ENCODE results near the gene PLEKHO2. TPM values are rescaled to one million over a fixed set of nuclear protein-coding genes. Genes with fewer than 3 reads are reported as not detected.

PLEKHO2 gene
- total and polyA plus RNA-seq, 2 of the 13 experiments (the other 11 are each of a cell fraction or from before 2014, with no cell fraction given), result 3.8 to 4.8 TPM

DNA sequence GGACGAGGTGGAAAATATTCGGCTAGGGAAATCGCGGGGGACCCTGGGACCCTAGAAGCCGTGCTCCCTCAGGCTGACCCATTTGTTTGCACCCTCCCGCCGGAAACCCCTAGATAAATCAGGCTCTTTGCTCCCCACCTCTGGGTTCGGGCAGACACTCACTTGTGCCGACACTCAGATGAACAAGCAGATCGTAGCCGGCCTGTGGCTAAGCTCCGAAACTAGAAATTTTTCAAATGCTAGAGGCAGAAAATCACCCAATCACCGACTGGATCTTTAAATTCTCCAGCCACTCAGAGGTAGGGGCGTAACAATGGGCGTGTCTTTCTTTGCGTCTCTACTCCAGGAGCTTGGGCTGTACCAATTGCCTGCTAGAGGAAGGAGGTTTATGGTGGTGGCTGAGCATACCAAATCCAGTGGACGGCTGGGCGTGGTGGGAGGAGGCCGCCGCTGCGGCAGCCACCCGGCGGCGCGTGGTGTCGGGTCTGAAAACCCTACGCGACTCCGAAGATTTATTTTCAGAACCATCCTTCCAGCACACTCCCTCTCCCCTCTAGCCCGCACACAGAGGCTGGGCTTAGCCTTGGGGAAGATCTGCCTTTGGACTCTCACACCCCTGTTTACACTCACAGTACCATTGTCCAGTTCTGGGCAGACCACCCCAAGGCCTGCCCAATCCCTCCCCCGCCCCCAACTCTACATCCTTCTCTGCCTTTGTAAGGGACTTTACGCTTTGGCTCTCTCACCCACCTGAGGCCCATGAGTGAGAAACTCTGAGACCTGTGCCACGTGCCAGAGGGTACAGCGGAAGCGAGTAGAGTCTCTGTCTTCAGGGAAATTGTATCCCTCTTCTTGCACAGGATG is 16.1 kb upstream of the PLEKHO2 start, which contains the start of gene PIF1 (continued):
- TF ChIP-seq ZNF503 (CRISPR knock-in tag; IDR thresholded peaks at IDR 0.05), result no peak
- peak; percentile 90 for TF ChIP-seq MYC (CRISPR knock-in tag; IDR thresholded peaks at IDR 0.05; ENCODE audit: borderline replicate concordance)
- 0 out of 2 replicates have a peak, but pooled peaks have one; percentile 16 for TF ChIP-seq JUND (CRISPR knock-in tag; IDR thresholded peaks at IDR 0.05)
- peak; percentile 14; the same call in 1 of the 2 replicates for TF ChIP-seq SP5 (CRISPR knock-in tag; IDR thresholded peaks at IDR 0.05; ENCODE audit: borderline replicate concordance, low read depth)
- no peak for TF ChIP-seq ELF4 (CRISPR knock-in tag; IDR thresholded peaks at IDR 0.05; ENCODE audit: borderline replicate concordance)
- TF ChIP-seq IKZF1 (IDR thresholded peaks at IDR 0.05), result no peak
- TF ChIP-seq ARID5B (CRISPR knock-in tag; IDR thresholded peaks at IDR 0.05), result peak; percentile 34; the same call in 1 of the 2 replicates
- TF ChIP-seq ZKSCAN8 (CRISPR knock-in tag; IDR thresholded peaks at IDR 0.05; ENCODE audit: borderline replicate concordance), result 0 out of 2 replicates have a peak, but pooled peaks have one; percentile 1
- TF ChIP-seq ZMYM4 (CRISPR knock-in tag; IDR thresholded peaks at IDR 0.05), result peak; percentile 90
- no peak for TF ChIP-seq FOXA1 (IDR thresholded peaks at IDR 0.05)
- peak; percentile 87 for TF ChIP-seq FOXA1 (CRISPR knock-in tag; IDR thresholded peaks at IDR 0.05)
- TF ChIP-seq HBP1 (CRISPR knock-in tag; IDR thresholded peaks at IDR 0.05; ENCODE audit: low read depth), result peak; percentile 68; the same call in 1 of the 2 replicates
- peak; percentile 96 for TF ChIP-seq SAP130 (CRISPR knock-in tag; IDR thresholded peaks at IDR 0.05; ENCODE audit: low read depth)
- TF ChIP-seq NPAS2 (CRISPR knock-in tag; IDR thresholded peaks at IDR 0.05; ENCODE audit: borderline replicate concordance), result no peak
- peak; percentile 49; the same call in 1 of the 2 replicates for TF ChIP-seq RCOR2 (CRISPR knock-in tag; IDR thresholded peaks at IDR 0.05)
- TF ChIP-seq ERF (CRISPR knock-in tag; IDR thresholded peaks at IDR 0.05), result peak; percentile 66; the same call in 1 of the 2 replicates
- no peak; the same call in 1 of the 2 replicates for TF ChIP-seq MTF1 (CRISPR knock-in tag; IDR thresholded peaks at IDR 0.05)
- TF ChIP-seq, protein P1, sequence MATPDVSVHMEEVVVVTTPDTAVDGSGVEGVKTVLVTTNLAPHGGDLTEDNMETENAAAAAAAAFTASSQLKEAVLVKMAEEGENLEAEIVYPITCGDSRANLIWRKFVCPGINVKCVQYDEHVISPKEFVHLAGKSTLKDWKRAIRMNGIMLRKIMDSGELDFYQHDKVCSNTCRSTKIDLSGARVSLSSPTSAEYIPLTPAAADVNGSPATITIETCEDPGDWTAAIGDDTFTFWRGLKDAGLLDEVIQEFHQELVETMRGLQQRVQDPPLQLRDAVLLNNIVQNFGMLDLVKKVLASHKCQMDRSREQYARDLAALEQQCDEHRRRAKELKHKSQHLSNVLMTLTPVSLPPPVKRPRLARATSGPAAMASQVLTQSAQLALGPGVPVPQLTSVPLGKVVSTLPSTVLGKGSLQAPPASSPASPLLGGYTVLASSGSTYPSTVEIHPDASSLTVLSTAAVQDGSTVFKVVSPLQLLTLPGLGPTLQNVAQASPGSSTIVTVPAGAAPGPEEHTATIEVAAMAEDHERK (CRISPR knock-in tag; IDR thresholded peaks at IDR 0.05; ENCODE audit: low read depth), result no peak
- TF ChIP-seq MEIS2 (CRISPR knock-in tag; IDR thresholded peaks at IDR 0.05), result peak; percentile 37; the same call in 1 of the 2 replicates
- peak; percentile 54; the same call in 1 of the 2 replicates for TF ChIP-seq HNF4G (IDR thresholded peaks at IDR 0.05; ENCODE audit: borderline replicate concordance, low read depth, low read length)
- TF ChIP-seq HNF4G (CRISPR knock-in tag; IDR thresholded peaks at IDR 0.05; ENCODE audit: borderline replicate concordance, low read depth), result peak; percentile 54; the same call in 1 of the 2 replicates
- peak; percentile 90 for TF ChIP-seq BHLHE40 (IDR thresholded peaks at IDR 0.05; ENCODE audit: low read length)
